Osteoblast (primary cell): ENCODE results near the gene SNX30. TPM values are rescaled to one million over a fixed set of nuclear protein-coding genes. Genes with fewer than 3 reads are reported as not detected.

Source experiments
- DNase-seq: peaks from one replicate; pipeline ENCODE4 v3.0.0; 2011; ENCODE audit warnings: low spot score, mixed read lengths; ENCODE audit not compliant: insufficient read length; ENCODE audit errors: missing footprints
- H2AFZ ChIP-seq: 2 replicates; pipeline ENCODE4 v1.6.0; 2011; ENCODE audit warnings: mild to moderate bottlenecking, low read length
- H3K27ac ChIP-seq: 2 replicates; pipeline ENCODE4 v1.5.1; 2011; ENCODE audit warnings: mild to moderate bottlenecking, low read depth, low read length, moderate library complexity
- H3K27me3 ChIP-seq: 2 replicates; pipeline ENCODE4 v1.6.0; 2012; ENCODE audit warnings: mild to moderate bottlenecking, control low read depth, inconsistent platforms, low read length, moderate library complexity; ENCODE audit not compliant: insufficient read depth
- H3K36me3 ChIP-seq: 2 replicates; pipeline ENCODE4 v1.5.1; 2011; ENCODE audit warnings: mild to moderate bottlenecking, low read length, control low read depth, moderate library complexity; ENCODE audit not compliant: insufficient read depth
- H3K4me1 ChIP-seq: 2 replicates; pipeline ENCODE4 v1.5.1; 2011; ENCODE audit warnings: mild to moderate bottlenecking, low read length, control low read depth, moderate library complexity; ENCODE audit not compliant: insufficient read depth
- H3K4me2 ChIP-seq: 2 replicates; pipeline ENCODE4 v1.6.0; 2011; ENCODE audit warnings: mild to moderate bottlenecking, low read length; ENCODE audit not compliant: insufficient read depth
- H3K4me3 ChIP-seq: fragments of 200-600 bp; sonication (generic); 3 replicates; pipeline ENCODE4 v1.5.1; 2012; ENCODE audit warnings: mild to moderate bottlenecking, low read length, inconsistent platforms; ENCODE audit not compliant: insufficient read depth
- H3K79me2 ChIP-seq: 2 replicates; pipeline ENCODE4 v1.6.0; 2012; ENCODE audit warnings: mild to moderate bottlenecking, low read length, control low read depth, inconsistent platforms; ENCODE audit not compliant: insufficient read depth
- H3K9me3 ChIP-seq: 2 replicates; pipeline ENCODE4 v1.5.1; 2011; ENCODE audit warnings: low read depth, low read length, control low read depth
- H4K20me1 ChIP-seq: 2 replicates; pipeline ENCODE4 v1.6.0; 2012; ENCODE audit warnings: mild to moderate bottlenecking, low read length, control low read depth; ENCODE audit not compliant: insufficient read depth
- CTCF ChIP-seq: IDR thresholded peaks from 2 replicates; pipeline ENCODE4 v1.5.1; 2011; ENCODE audit warnings: mild to moderate bottlenecking, low read depth, low read length, moderate library complexity; ENCODE audit errors: extremely low read depth
- total RNA-seq: library from RNA; depleted of rRNA; stranded (reverse); fragments of >200 nt; gene quantifications from 2 replicates; pipeline ENCODE4 v1.2.3, GENCODE V29; 2012

SNX30 gene
- total RNA-seq, 1 donor = 38.7 TPM

- Histone ChIP-seq H4K20me1 (peaks cover under 1% of the 10 kb centered on the region), H3K36me3 (peaks cover 10% of the 10 kb centered on the region), H3K27ac (no peak overlapping the region), H3K4me3 (no peak overlapping the region), H3K4me1 (peaks cover 33% of the 10 kb centered on the region), H3K4me2 (no peak overlapping the region), H3K79me2 (no peaks in the 10 kb centered on the region), H3K27me3 (no peaks in the 10 kb centered on the region), H2AFZ (no peak overlapping the region), H3K9me3 (no peaks in the 10 kb centered on the region)
- no peak for TF ChIP-seq CTCF
- DNase-seq = no peak
Observed at GRCh38 chr9:112849363-112849922, 98.9 kb downstream of the SNX30 start.

- no peak for TF ChIP-seq CTCF
- no peaks in the 10 kb centered on the region for H3K9me3 ChIP-seq
- H3K79me2 ChIP-seq = peaks cover 3% of the 10 kb centered on the region
- H3K36me3 ChIP-seq = peaks cover 10% of the 10 kb centered on the region
- H3K27ac ChIP-seq = no peak overlapping the region
- H3K4me3 ChIP-seq = no peak overlapping the region
- no peak for DNase-seq
- H4K20me1 ChIP-seq = no peaks in the 10 kb centered on the region
- H3K27me3 ChIP-seq = no peaks in the 10 kb centered on the region
- H2AFZ ChIP-seq = no peak overlapping the region
- H3K4me1 ChIP-seq = peaks cover 29% of the 10 kb centered on the region
- H3K4me2 ChIP-seq = no peak overlapping the region
Observed at GRCh38 chr9:112850840-112851239, 100.3 kb downstream of the SNX30 start.

GRCh38 chr9:112852741-112853504 lies 102.4 kb downstream of the SNX30 start:
- no peak overlapping the region for H3K27ac ChIP-seq
- no peak overlapping the region for H3K4me3 ChIP-seq
- no peak for DNase-seq
- no peaks in the 10 kb centered on the region for H3K9me3 ChIP-seq
- H4K20me1 ChIP-seq = no peaks in the 10 kb centered on the region
- peaks cover 10% of the 10 kb centered on the region for H3K36me3 ChIP-seq
- H3K4me1 ChIP-seq = peaks cover 11% of the 10 kb centered on the region
- H3K4me2 ChIP-seq = no peak overlapping the region
- no peak overlapping the region for H2AFZ ChIP-seq
- peaks cover 7% of the 10 kb centered on the region for H3K79me2 ChIP-seq
- no peaks in the 10 kb centered on the region for H3K27me3 ChIP-seq
- no peak for TF ChIP-seq CTCF

GRCh38 chr9:112853882-112854585 lies 103.5 kb downstream of the SNX30 start:
- peaks cover 19% of the 10 kb centered on the region for H3K4me1 ChIP-seq
- H3K27me3 ChIP-seq = no peaks in the 10 kb centered on the region
- peaks cover 10% of the 10 kb centered on the region for H3K36me3 ChIP-seq
- no peak overlapping the region for H3K27ac ChIP-seq
- H3K9me3 ChIP-seq = no peaks in the 10 kb centered on the region
- H3K79me2 ChIP-seq = peaks cover 7% of the 10 kb centered on the region
- no peak for TF ChIP-seq CTCF
- no peak overlapping the region for H2AFZ ChIP-seq
- no peak overlapping the region for H3K4me3 ChIP-seq
- H3K4me2 ChIP-seq = no peak overlapping the region
- H4K20me1 ChIP-seq = no peaks in the 10 kb centered on the region
- DNase-seq = no peak
